ENCODE data around the gene OTOF. TPM values are rescaled to one million over a fixed set of nuclear protein-coding genes. Genes with fewer than 3 reads are reported as not detected.

Gene OTOF
- total and polyA plus RNA-seq, 2 donors (not counting 3 experiments of a cell fraction or from before 2014, with no cell fraction given), result 0.06 to 0.22 TPM

DNA sequence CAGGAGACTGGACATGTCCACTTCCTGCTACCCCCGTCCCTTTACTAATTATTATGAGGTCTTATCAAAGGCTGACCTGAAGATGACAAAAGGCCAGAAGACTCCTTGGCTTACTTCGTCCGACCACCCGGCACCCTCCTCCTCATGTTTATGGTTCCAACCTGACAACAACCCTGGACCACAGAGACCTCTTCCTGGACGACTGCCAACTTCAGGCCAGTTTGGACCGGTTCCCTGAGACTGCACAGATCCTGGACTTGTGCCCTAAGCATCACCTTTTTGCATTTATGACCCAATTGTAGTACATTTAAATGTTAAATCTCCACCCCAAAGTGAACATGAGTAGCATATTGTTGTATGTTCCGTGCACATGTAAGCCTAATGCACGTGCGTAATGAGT, 70.4 kb downstream of the OTOF start:
- peaks cover 1 to 7% of the 10 kb centered on the region in 2 experiments for H3K27me3 ChIP-seq (ENCODE audit: control insufficient read depth in 2 of 2, insufficient read depth in 2 of 2, low read length in 2 of 2)
- ChIA-PET CTCF (no interaction called here), POLR2A (no interaction called here)
- H3K4me2 ChIP-seq (ENCODE audit: insufficient read depth, low read length), result no peak overlapping the region
- dilution Hi-C loops (cut with MboI; ENCODE audit: extremely low pct_ligation_motif_present, low sequenced_read_pairs) (no loop called here), intact Hi-C loops (cut with micrococcal nuclease) (no loop called here)
- H4K20me1 ChIP-seq (replicated peaks; ENCODE audit: control insufficient read depth, extremely low read depth, insufficient read depth, low read length), result no peaks in the 10 kb centered on the region
- H3K9me3 ChIP-seq (replicated peaks; ENCODE audit: control insufficient read depth, insufficient read depth, low read length), result no peaks in the 10 kb centered on the region
- H3K79me2 ChIP-seq (ENCODE audit: control insufficient read depth, insufficient read depth, low read length), result no peaks in the 10 kb centered on the region
- DNase-seq (ENCODE audit: low read depth, low spot score) (no peak), FAIRE-seq (no peak)
- H3K9ac ChIP-seq (replicated peaks; ENCODE audit: extremely low read depth, insufficient read depth, low read length), result no peak overlapping the region
- no peaks in the 10 kb centered on the region for H3K4me1 ChIP-seq (ENCODE audit: control insufficient read depth, extremely low read depth, insufficient read depth, low read length)
- TF ChIP-seq, protein P1, sequence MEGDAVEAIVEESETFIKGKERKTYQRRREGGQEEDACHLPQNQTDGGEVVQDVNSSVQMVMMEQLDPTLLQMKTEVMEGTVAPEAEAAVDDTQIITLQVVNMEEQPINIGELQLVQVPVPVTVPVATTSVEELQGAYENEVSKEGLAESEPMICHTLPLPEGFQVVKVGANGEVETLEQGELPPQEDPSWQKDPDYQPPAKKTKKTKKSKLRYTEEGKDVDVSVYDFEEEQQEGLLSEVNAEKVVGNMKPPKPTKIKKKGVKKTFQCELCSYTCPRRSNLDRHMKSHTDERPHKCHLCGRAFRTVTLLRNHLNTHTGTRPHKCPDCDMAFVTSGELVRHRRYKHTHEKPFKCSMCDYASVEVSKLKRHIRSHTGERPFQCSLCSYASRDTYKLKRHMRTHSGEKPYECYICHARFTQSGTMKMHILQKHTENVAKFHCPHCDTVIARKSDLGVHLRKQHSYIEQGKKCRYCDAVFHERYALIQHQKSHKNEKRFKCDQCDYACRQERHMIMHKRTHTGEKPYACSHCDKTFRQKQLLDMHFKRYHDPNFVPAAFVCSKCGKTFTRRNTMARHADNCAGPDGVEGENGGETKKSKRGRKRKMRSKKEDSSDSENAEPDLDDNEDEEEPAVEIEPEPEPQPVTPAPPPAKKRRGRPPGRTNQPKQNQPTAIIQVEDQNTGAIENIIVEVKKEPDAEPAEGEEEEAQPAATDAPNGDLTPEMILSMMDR (IDR thresholded peaks at IDR 0.05; ENCODE audit: extremely low read depth in 1 of 2, insufficient read depth in 1 of 2, low read depth in 1 of 2, low read length in 2 of 2), result no peak
- TF ChIP-seq POLR2A (IDR thresholded peaks at IDR 0.05; ENCODE audit: low read depth, low read length) (no peak), FOS (IDR thresholded peaks at IDR 0.05; ENCODE audit: borderline replicate concordance, insufficient read depth, low read length) (no peak), EZH2 (IDR thresholded peaks at IDR 0.05; ENCODE audit: borderline replicate concordance, low read depth, low read length, severe bottlenecking) (no peak), MYC (IDR thresholded peaks at IDR 0.05; ENCODE audit: low read depth, low read length) (no peak), JUN (IDR thresholded peaks at IDR 0.05; ENCODE audit: borderline replicate concordance, insufficient read depth, insufficient read length, low read depth) (no peak), GATA2 (IDR thresholded peaks at IDR 0.05; ENCODE audit: insufficient read depth, insufficient read length, low read depth, low read length) (no peak), POLR2AphosphoS5 (IDR thresholded peaks at IDR 0.05; ENCODE audit: insufficient read depth, low read depth, low read length) (no peak)
- TF ChIP-seq, protein P2, sequence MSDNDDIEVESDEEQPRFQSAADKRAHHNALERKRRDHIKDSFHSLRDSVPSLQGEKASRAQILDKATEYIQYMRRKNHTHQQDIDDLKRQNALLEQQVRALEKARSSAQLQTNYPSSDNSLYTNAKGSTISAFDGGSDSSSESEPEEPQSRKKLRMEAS (IDR thresholded peaks at IDR 0.05; ENCODE audit: insufficient read depth, insufficient read length), result no peak
- no peaks in the 10 kb centered on the region for H3K9me1 ChIP-seq (replicated peaks; ENCODE audit: control insufficient read depth, extremely low read depth, insufficient read depth, low read length)
- no TSS peak for BruUV-seq (replicated peaks)
- H2AFZ ChIP-seq (ENCODE audit: low read depth, low read length), result no peak overlapping the region
- H3K27ac ChIP-seq (ENCODE audit: insufficient read depth, low read depth, low read length), result no peak overlapping the region
- no peak overlapping the region for H3K4me3 ChIP-seq (replicated peaks in 1 of 3; ENCODE audit: insufficient read depth in 1 of 3, low read depth in 1 of 3, low read length in 3 of 3)
- H3K36me3 ChIP-seq (ENCODE audit: control insufficient read depth in 2 of 2, extremely low read depth in 1 of 2, insufficient read depth in 2 of 2, low read length in 2 of 2), result no peaks in the 10 kb centered on the region

Other genes starting within 250 kb of the OTOF start
- 151 and 158 TPM in 2 replicates for gene HADHA, start 233.5 kb downstream of the OTOF start, total RNA-seq
- 67.5 and 79.4 TPM in 2 replicates for gene HADHA, start 233.5 kb downstream of the OTOF start, polyA plus RNA-seq
- 85.6 and 100 TPM in 2 replicates for gene HADHB, start 233.2 kb downstream of the OTOF start, total RNA-seq
- 69.7 and 92.9 TPM in 2 replicates for gene HADHB, start 233.2 kb downstream of the OTOF start, polyA plus RNA-seq
- 23.1 and 25.3 TPM in 2 replicates for gene SELENOI, start 132.0 kb downstream of the OTOF start, total RNA-seq
- 4.8 and 10.8 TPM in 2 replicates for gene SELENOI, start 132.0 kb downstream of the OTOF start, polyA plus RNA-seq
- 0.18 and 0.73 TPM in 2 replicates for gene ADGRF3, start 131.3 kb downstream of the OTOF start, total RNA-seq
- gene ADGRF3, start 131.3 kb downstream of the OTOF start, polyA plus RNA-seq, result 0.21 and 0.30 TPM in 2 replicates
- 0.21 and 0.44 TPM in 2 replicates for gene DRC1, start 76.2 kb downstream of the OTOF start, total RNA-seq
- not detected in 2 replicates for gene DRC1, start 76.2 kb downstream of the OTOF start, polyA plus RNA-seq
- not detected in 2 replicates for gene CIB4, start 163.2 kb upstream of the OTOF start, total RNA-seq
- not detected in 2 replicates for gene CIB4, start 163.2 kb upstream of the OTOF start, polyA plus RNA-seq
- gene KCNK3, start 214.6 kb upstream of the OTOF start, total RNA-seq, result not detected in 2 replicates
- gene KCNK3, start 214.6 kb upstream of the OTOF start, polyA plus RNA-seq, result 0.03 TPM in 1 of 2 replicates, not detected in the other

All from endothelial cell of umbilical vein (primary cell).